ENCODE data around the gene BCAR1. TPM values are rescaled to one million over a fixed set of nuclear protein-coding genes. Genes with fewer than 3 reads are reported as not detected.

Gene BCAR1
- total RNA-seq, 4 donors from 2014 or later, result 34.6 to 63.7 (median 37.0) TPM

DNA sequence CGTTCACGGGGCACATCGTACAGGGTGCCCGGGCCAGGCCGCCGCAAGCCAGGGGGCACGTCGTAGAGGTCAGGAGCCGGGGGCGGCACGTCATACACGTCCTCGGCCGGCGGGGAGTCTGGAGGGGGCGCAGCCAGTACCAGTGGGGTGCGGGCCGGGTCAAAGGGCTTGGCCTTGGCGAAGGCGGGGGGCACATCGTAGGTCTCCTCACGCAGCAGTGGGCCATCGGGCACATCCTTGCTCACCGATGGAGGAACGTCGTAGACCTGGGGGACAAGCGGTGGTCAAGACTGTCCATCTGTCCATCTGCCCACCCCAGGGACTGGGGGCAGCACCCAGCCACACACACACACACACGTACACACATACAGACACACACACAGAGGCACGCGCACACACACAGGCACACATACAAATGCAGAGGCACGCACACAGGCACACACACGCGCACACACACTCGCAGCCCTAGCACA, 15.7 kb downstream of the BCAR1 start:
- Histone ChIP-seq H3K4me3 (no peak overlapping the region), H3K27me3 (no peaks in the 10 kb centered on the region), H3K9me3 (no peaks in the 10 kb centered on the region), H3K27ac (peak overlapping the region in 1 of 4 donors; percentile 71), H3K36me3 (peaks cover 0 to 62% of the 10 kb centered on the region in 2 donors), H3K4me1 (peaks cover 5 to 69% (median 43%) of the 10 kb centered on the region in 3 donors)
- ATAC-seq, result no peak
- 60% methylated on average over 1 of the region's 34 CpGs; no CpG with 5 or more reads in 1 of the 2 donors for WGBS, 2 donors (ENCODE audit: low coverage in 1 of 2)
- TF ChIP-seq POLR2AphosphoS5 (IDR thresholded peaks at IDR 0.05), result no peak
- TF ChIP-seq, protein P1, sequence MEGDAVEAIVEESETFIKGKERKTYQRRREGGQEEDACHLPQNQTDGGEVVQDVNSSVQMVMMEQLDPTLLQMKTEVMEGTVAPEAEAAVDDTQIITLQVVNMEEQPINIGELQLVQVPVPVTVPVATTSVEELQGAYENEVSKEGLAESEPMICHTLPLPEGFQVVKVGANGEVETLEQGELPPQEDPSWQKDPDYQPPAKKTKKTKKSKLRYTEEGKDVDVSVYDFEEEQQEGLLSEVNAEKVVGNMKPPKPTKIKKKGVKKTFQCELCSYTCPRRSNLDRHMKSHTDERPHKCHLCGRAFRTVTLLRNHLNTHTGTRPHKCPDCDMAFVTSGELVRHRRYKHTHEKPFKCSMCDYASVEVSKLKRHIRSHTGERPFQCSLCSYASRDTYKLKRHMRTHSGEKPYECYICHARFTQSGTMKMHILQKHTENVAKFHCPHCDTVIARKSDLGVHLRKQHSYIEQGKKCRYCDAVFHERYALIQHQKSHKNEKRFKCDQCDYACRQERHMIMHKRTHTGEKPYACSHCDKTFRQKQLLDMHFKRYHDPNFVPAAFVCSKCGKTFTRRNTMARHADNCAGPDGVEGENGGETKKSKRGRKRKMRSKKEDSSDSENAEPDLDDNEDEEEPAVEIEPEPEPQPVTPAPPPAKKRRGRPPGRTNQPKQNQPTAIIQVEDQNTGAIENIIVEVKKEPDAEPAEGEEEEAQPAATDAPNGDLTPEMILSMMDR (IDR thresholded peaks at IDR 0.05), result no peak
- no peak for TF ChIP-seq EP300 (IDR thresholded peaks at IDR 0.05)
- TF ChIP-seq POLR2A (IDR thresholded peaks at IDR 0.05), result no peak

DNA sequence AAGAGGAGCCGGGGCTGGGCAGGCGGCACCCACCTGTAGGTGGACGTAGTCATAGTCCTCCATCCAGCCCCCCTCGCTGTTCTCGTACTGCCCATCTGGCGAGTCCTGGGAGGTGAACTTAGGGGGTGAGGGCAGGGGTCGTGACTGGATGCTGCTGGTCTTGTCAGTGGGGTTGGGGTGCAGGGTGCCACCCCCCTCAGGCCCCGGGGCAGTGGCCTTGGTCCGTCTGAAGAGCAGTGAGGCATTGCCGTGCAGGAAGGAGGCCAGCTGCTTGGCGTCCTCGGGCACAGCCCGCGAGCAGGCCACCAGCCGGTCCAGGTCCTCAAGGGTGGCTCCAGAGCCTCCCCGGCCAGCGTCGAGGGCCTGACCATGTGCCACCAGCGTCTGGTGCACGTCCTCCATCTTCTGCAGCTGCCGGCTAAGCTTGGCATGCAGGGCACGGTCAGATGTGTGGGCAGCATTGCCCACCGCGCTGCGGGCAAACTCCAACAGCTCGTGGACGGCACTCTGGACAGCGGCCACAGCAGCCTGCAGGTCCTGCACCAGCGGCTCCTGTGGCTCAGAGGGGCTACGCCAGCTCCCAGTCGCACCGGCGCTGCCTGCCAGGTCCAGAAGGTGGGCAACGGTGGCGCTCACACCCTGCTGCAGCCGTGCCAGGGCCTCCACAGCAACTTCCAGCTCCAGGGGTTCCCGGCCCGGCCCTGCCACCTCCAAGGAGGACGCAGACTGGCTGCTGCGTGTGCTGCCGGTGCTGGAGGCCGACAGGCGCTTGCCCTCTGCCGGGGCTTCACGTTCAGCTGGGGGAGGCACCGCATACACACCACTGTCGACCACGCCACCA, 16.3 kb downstream of the BCAR1 start:
- peaks cover 0 to 65% of the 10 kb centered on the region in 2 donors for H3K36me3 ChIP-seq
- no peak overlapping the region for H3K4me3 ChIP-seq
- no CpG with 5 or more reads among the region's 48 CpGs for WGBS, 2 donors (ENCODE audit: low coverage in 1 of 2)
- H3K9me3 ChIP-seq, result no peaks in the 10 kb centered on the region
- no peaks in the 10 kb centered on the region for H3K27me3 ChIP-seq
- TF ChIP-seq POLR2AphosphoS5 (IDR thresholded peaks at IDR 0.05) (no peak), EP300 (IDR thresholded peaks at IDR 0.05) (no peak), POLR2A (IDR thresholded peaks at IDR 0.05) (no peak)
- TF ChIP-seq, protein P1 (IDR thresholded peaks at IDR 0.05), result no peak
- ATAC-seq, result no peak
- H3K27ac ChIP-seq, result peak overlapping the region in 2 of 4 donors; percentile 68 to 71
- peaks cover 5 to 62% (median 41%) of the 10 kb centered on the region in 3 donors for H3K4me1 ChIP-seq

DNA sequence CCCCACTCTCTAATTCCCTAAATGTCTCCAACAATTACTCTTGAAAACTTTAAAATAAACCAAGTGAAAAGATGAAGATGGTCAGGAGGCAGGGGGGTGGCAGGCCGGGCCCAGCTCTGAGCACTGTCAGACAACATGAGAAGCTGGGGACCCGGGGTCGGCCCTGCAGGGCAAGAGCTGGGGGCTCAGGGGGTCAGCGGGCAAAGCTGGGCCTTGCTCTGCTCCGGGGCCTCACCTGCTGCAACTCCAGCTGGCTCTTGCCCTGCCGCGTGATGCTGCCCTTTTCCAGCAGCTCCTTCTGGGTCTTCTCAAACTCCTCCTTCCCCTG, 17.8 kb downstream of the BCAR1 start:
- H3K4me3 ChIP-seq, result no peak overlapping the region
- 17% methylated on average over 2 of the region's 7 CpGs; no CpG with 5 or more reads in 1 of the 2 donors for WGBS, 2 donors (ENCODE audit: low coverage in 1 of 2)
- peaks cover 0 to 80% of the 10 kb centered on the region in 2 donors for H3K36me3 ChIP-seq
- H3K4me1 ChIP-seq, result peaks cover 5 to 47% (median 26%) of the 10 kb centered on the region in 3 donors
- peak overlapping the region in 3 of 4 donors; percentile 68 to 71 (median 71) for H3K27ac ChIP-seq
- no peak for ATAC-seq
- TF ChIP-seq POLR2AphosphoS5 (IDR thresholded peaks at IDR 0.05) (no peak), EP300 (IDR thresholded peaks at IDR 0.05) (no peak), POLR2A (IDR thresholded peaks at IDR 0.05) (no peak)
- TF ChIP-seq, protein P1 (IDR thresholded peaks at IDR 0.05), result no peak
- H3K9me3 ChIP-seq, result no peaks in the 10 kb centered on the region
- no peaks in the 10 kb centered on the region for H3K27me3 ChIP-seq

DNA sequence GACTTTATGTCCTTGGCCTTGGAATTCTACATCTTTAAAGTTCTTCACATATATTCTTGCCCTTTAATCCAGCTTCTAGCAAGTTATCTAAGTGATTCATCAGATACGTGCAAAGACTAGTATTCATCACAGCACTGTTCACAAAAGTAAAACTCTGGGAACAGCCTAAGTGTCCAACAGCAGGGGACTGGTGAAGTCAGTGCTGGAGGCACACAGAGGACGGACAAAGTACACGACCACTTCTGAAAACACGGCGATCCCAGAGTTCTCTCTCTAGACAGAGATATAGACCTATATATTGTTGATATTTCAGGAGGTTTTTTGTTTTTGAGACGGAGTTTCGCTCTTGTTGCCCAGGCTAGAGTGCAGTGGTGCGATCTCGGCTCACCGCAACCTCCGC, 19.9 kb downstream of the BCAR1 start:
- peaks cover 0 to 85% of the 10 kb centered on the region in 2 donors for H3K36me3 ChIP-seq
- H3K27ac ChIP-seq, result no peak overlapping the region
- no peak overlapping the region for H3K4me3 ChIP-seq
- peaks cover 0 to 27% (median 11%) of the 10 kb centered on the region in 3 donors for H3K4me1 ChIP-seq
- TF ChIP-seq EP300 (IDR thresholded peaks at IDR 0.05), result no peak
- TF ChIP-seq POLR2A (IDR thresholded peaks at IDR 0.05), result no peak
- TF ChIP-seq, protein P1 (IDR thresholded peaks at IDR 0.05), result no peak
- no peak for TF ChIP-seq POLR2AphosphoS5 (IDR thresholded peaks at IDR 0.05)
- H3K27me3 ChIP-seq, result no peaks in the 10 kb centered on the region
- 85 to 87% methylated on average over 9 to 11 of the region's 11 CpGs for WGBS, 2 donors (ENCODE audit: low coverage in 1 of 2)
- H3K9me3 ChIP-seq, result no peaks in the 10 kb centered on the region
- ATAC-seq, result no peak
